Mammary epithelial cell (primary cell): ENCODE data around the gene MAN1B1.

Source experiments
- EZH2 ChIP-seq: IDR thresholded peaks from 2 replicates; pipeline ENCODE4 v1.6.1; 2012; ENCODE audit warnings: low read length, inconsistent platforms, borderline replicate concordance
- TF ChIP-seq, protein P1 (sequence below), 2 donors: IDR thresholded peaks in 1 of 2; conservative IDR thresholded peaks in 1 of 2; 2 replicates each; pipeline ENCODE4 v1.5.1; 2011 to 2012; ENCODE audit warnings: inconsistent platforms in 2 of 2, low read length in 2 of 2, mild to moderate bottlenecking in 2 of 2, control low read depth in 1 of 2, low read depth in 1 of 2; ENCODE audit not compliant: insufficient read depth in 1 of 2; ENCODE audit errors: extremely low read depth in 1 of 2

DNA sequence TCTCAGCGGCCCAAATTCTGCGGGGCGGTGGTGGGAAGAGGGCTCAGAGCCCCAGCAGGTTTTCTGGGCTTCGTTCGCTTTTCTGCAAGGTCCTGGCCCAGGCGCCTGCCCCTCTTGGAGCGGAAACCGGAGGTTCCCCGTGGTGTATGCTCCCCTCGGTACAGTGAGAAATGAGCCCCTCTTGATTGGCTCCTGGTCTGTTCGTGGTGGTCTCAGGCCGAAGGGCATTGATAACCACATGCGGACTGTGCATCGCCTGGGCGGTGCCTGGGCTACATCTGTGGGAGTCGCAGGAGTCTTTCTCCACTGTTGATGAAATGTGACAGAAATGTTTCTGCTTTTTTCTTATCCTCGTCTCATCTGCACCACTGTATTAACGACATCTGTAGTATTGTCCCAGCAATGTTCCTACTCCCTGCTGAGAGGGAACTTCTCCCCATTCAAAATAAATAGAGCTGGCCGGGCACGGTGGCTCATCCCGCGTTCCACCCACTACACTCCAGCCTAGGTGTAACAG, 682 bp downstream of the MAN1B1 start:
- TF ChIP-seq, protein P1, sequence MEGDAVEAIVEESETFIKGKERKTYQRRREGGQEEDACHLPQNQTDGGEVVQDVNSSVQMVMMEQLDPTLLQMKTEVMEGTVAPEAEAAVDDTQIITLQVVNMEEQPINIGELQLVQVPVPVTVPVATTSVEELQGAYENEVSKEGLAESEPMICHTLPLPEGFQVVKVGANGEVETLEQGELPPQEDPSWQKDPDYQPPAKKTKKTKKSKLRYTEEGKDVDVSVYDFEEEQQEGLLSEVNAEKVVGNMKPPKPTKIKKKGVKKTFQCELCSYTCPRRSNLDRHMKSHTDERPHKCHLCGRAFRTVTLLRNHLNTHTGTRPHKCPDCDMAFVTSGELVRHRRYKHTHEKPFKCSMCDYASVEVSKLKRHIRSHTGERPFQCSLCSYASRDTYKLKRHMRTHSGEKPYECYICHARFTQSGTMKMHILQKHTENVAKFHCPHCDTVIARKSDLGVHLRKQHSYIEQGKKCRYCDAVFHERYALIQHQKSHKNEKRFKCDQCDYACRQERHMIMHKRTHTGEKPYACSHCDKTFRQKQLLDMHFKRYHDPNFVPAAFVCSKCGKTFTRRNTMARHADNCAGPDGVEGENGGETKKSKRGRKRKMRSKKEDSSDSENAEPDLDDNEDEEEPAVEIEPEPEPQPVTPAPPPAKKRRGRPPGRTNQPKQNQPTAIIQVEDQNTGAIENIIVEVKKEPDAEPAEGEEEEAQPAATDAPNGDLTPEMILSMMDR (conservative IDR thresholded peaks at IDR 0.05 in 1 of 2, IDR thresholded peaks at IDR 0.05 in 1 of 2; ENCODE audit: extremely low read depth in 1 of 2, insufficient read depth in 1 of 2, low read depth in 1 of 2, low read length in 2 of 2), result no peak
- no peak for TF ChIP-seq EZH2
